ENCODE results near the gene FAM110D. TPM values are rescaled to one million over a fixed set of nuclear protein-coding genes. Genes with fewer than 3 reads are reported as not detected.

The FAM110D gene
- polyA plus RNA-seq, 4 donors = 1.0 to 2.2 (median 1.3) TPM

Other genes starting within 250 kb of the FAM110D start
- gene PAFAH2, start 161.0 kb upstream of the FAM110D start, polyA plus RNA-seq (ENCODE audit: insufficient read length in 4 of 4) = 10 to 100 TPM; 14.1 to 23.4 (median 18.7) TPM
- gene EXTL1, start 137.3 kb upstream of the FAM110D start, polyA plus RNA-seq (ENCODE audit: insufficient read length in 4 of 4) = 1 to 10 TPM; 1.3 to 2.4 (median 1.7) TPM
- 1 to 10 TPM; 3.1 to 5.8 (median 4.2) TPM for gene SLC30A2, start 113.0 kb upstream of the FAM110D start, polyA plus RNA-seq (ENCODE audit: insufficient read length in 4 of 4)
- under 1 TPM; 0.62 to 0.87 (median 0.75) TPM for gene TRIM63, start 91.4 kb upstream of the FAM110D start, polyA plus RNA-seq (ENCODE audit: insufficient read length in 4 of 4)
- 10 to 100 TPM; 17.3 to 20.6 (median 19.5) TPM for gene PDIK1L, start 47.3 kb upstream of the FAM110D start, polyA plus RNA-seq (ENCODE audit: insufficient read length in 4 of 4)
- under 1 TPM in 3 of 4 donors, not detected in 1; 0.22 to 0.40 (median 0.23) TPM for gene C1orf232, start 9.9 kb downstream of the FAM110D start, polyA plus RNA-seq (ENCODE audit: insufficient read length in 4 of 4)
- 10 to 100 TPM; 14.3 to 27.1 (median 19.5) TPM for gene ZNF593, start 10.8 kb downstream of the FAM110D start, polyA plus RNA-seq (ENCODE audit: insufficient read length in 4 of 4)
- 1 to 10 TPM in 1 of 4 donors, under 1 TPM in 3; 0.41 to 1.4 (median 0.71) TPM for gene ZNF593OS, start 12.8 kb downstream of the FAM110D start, polyA plus RNA-seq (ENCODE audit: insufficient read length in 4 of 4)
- 10 to 100 TPM in 3 of 4 donors, 1 to 10 TPM in 1; 9.4 to 24.4 (median 15.5) TPM for gene CNKSR1, start 18.4 kb downstream of the FAM110D start, polyA plus RNA-seq (ENCODE audit: insufficient read length in 4 of 4)
- under 1 TPM in 3 of 4 donors, not detected in 1; 0.13 to 0.17 (median 0.16) TPM for gene CATSPER4, start 31.5 kb downstream of the FAM110D start, polyA plus RNA-seq (ENCODE audit: insufficient read length in 4 of 4)
- 10 to 100 TPM; 11.7 to 23.1 (median 19.2) TPM for gene CEP85, start 75.1 kb downstream of the FAM110D start, polyA plus RNA-seq (ENCODE audit: insufficient read length in 4 of 4)
- gene SH3BGRL3, start 121.0 kb downstream of the FAM110D start, polyA plus RNA-seq (ENCODE audit: insufficient read length in 4 of 4) = 100 to 1,000 TPM in 2 of 4 donors, 10 to 100 TPM in 2; 85.5 to 114 (median 100) TPM
- 10 to 100 TPM; 30.4 to 58.2 (median 44.6) TPM for gene UBXN11, start 147.6 kb downstream of the FAM110D start, polyA plus RNA-seq (ENCODE audit: insufficient read length in 4 of 4)
- 1 to 10 TPM; 1.7 to 9.6 (median 5.3) TPM for gene CD52, start 158.9 kb downstream of the FAM110D start, polyA plus RNA-seq (ENCODE audit: insufficient read length in 4 of 4)
- 1 to 10 TPM in 1 of 4 donors, under 1 TPM in 3; 0.44 to 1.1 (median 0.79) TPM for gene CRYBG2, start 195.1 kb downstream of the FAM110D start, polyA plus RNA-seq (ENCODE audit: insufficient read length in 4 of 4)
- gene ZNF683, start 213.7 kb downstream of the FAM110D start, polyA plus RNA-seq (ENCODE audit: insufficient read length in 4 of 4) = under 1 TPM in 1 of 4 donors, not detected in 3; 0.14 TPM

Data from left renal cortex interstitium (tissue), 4 donors.